ENCODE data around the gene RAB3GAP1.
"Not testable (repeated sequence)": the region's sequence is repeated elsewhere in the genome, so short reads cannot be mapped to it uniquely, and the experiment has no call there.

RAB3GAP1 gene

DNA sequence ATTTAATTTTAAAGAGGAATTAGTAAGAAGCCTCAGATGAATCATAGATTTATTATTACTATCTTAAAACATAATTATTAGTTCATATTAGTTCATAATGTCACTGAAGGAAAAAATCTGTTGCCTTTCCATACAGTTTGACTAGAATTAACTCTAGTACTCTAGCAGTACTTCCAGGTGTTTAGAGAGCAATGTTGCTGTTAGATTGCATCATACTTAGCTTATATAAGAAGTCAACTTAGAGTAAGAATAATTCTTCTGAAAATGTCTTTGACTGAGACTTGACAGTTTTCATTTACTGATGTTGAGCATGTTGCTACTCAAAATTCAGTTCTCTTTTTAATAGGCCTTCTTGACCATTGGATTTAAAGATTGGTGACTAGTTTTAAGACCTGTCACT, 4.7 kb downstream of the RAB3GAP1 start:
- no peak for DNase-seq

DNA sequence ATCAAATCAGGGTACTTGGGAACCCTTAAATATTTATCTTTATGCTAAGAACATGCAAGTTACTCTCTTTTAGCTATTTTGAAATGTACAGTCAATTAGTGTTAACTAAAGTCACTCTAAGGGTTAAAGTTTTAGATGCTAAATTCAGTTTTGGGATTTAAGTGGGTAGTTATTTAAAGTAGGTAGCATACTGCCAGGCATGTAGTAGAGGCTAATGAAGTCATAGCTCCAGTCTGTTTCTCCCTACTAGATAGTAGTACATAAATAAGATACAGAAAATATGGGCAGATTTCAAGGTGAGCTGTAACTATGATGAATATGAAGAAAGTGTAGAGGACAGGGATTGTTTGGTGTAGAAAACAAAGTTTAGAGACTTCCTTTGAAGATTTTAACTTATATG, 7.5 kb downstream of the RAB3GAP1 start:
- DNase-seq = no peak

DNA sequence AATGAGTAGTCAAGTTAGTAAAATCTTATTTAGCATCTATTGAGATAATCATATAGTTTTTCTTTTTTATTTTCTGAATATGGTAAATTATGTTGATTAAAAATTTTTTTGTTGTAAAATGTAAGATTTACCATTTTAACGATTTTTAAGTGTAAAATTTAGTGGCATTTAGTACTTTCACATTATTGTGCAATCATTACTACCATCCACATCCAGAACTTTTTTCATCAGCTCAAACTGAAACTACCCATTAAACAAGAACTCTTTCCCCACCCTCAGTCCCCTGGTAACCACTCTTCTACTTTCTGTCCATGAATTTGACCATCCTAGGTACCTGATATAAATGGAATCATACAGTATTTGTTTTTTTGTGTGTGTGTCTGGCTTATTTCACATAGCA, 11.1 kb downstream of the RAB3GAP1 start:
- DNase-seq = no peak

DNA sequence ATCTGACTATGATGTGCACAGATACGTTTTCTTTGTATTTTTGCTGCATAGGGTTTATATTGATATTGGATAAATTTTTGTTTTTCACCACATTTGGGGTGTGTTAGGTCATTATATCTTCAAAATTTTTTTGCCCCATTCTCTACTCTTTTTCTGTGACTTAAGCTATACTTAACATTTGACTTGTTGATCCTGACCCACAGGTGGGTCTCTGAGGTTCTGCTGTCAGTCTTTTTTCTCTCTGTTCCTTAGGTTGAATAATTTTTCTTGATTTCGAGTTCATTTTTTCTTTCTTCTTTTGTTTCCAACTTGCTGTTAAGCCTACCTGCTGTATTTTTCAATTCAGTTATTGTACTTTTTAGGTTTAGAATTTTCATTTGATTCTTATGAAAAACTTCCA, 12.1 kb downstream of the RAB3GAP1 start:
- no peak for DNase-seq

DNA sequence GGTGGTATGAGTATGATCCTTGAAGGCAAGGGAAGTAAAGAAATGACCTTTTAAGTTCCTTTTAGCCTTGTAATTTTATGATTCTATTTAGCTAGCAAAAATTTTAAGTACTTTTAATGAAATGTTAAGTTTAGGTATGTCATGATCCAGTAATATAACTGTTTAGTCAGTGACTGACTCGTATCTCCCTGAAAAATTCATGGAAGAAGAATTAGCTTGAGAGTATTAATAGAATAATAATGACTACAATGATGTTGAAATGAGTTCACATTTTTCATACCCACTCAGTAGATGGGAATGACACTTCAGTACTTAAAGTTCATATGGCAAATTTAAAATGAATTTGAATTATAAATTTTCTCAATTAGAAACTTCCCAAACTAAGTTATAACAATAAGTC, 14.6 kb downstream of the RAB3GAP1 start:
- no peak for DNase-seq

DNA sequence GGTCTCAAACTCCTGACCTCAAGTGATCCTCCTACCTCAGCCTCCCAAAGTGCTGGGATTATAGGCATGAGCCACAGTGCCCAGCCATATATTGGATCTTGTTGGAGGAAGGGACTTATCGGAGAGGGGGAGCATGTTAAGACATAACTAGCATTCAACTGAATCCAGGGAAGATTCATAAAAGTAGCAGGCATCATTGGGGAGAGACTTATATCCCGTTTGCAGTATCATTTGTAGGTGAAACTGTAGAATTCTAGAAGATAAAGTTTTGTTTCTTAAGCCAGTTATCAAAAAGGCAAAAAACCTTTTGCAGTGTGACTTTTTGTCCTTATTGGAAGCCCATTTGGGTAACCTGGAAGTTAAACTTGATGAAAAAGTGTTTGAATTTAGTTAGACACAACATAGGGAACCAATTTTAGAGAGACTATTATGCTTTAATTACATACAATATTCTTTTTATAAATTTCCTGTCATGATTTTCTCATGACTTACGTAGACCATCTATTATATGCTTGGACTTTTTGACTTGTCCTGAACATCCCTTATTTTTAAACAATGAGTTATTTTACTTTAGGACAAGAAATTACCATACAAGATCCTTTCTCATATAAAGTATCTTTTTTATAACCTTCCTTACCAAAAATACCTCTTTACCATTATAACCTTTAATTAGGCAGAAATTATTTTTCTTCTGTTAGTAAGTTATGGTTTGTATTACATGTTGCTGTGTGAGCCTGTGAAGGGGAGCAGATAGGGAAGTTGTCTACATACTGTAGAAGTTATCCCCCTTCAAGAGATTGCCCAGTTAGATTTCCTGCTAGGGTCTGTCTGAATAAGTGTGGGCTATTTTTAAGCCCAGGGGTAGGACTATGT, 20.3 kb downstream of the RAB3GAP1 start:
- DNase-seq = no peak

DNA sequence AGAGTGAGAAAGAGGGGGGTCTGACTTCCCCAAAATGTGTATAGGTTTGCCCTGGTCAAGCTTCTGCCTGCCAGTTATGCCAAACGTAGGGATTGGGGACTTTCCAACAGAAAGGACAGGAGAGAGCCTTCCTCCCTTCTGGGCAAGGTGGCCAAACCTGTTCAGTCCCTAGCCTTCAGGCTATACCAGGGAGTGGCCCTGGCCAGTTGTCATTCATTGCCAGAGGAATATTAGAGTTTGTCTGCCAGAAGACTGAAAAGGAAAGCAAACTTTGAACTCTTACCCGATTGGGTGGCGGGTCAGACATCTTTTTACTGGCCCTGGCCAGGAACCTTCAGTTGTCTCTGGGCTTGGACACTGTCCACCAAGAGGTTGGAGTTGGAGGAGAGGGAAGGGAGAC, 22.1 kb downstream of the RAB3GAP1 start:
- DNase-seq = no peak

DNA sequence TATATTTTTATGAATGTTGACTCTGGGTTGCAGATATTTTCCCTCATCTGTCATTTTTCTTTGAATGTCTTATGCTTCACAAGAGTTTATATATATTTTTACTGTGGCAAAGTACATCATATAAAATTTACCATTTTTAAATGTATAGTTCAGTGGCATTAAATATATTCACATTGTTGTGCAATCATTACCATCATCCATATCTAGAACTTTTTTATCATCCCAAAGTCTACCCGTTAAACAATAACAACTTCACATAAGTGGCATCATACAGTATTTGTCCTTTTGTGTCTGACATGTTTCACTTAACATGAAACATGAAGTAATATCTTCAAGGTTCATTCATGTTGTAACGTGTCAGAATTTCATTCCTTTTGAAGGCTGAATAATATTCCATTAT, 24.5 kb downstream of the RAB3GAP1 start:
- DNase-seq = no peak

DNA sequence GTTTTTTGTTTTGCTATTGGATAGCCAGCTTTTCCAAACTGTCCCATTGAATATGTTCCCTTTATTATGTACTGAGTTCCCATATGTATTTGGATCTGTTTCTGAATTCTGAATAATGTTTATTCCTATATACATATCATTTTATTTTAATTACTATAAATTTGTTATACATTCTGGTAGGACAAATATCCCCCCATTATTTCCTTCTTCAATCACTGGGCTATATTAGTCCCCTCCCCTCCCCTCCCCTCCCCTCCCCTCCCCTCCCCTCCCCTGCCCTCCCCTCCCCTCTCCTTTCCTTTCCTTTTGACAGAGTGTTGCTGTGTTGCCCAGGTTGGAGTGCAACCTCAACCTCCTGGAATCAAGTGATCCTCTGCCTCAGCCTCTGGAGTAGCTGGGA, 26.3 kb downstream of the RAB3GAP1 start:
- no peak for DNase-seq

DNA sequence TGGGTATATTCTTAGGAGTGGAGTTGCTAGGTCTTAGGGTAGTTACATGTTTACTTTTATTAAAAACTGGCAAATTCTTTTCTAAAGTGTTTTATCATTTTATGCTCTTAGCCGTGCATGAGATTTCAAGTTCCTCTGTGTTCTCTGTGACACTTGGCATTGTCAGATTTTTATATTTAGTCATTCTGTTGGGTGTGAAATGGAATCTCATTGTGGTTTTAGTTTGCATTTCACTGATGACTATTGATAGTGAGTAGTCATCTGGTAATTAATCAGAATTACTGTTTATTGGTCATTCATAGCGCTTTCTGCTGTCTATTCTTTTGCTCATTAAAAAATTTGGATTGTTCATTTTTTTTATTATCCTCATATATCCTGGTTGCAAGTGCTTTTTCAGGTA, 34.1 kb downstream of the RAB3GAP1 start:
- no peak for DNase-seq

DNA sequence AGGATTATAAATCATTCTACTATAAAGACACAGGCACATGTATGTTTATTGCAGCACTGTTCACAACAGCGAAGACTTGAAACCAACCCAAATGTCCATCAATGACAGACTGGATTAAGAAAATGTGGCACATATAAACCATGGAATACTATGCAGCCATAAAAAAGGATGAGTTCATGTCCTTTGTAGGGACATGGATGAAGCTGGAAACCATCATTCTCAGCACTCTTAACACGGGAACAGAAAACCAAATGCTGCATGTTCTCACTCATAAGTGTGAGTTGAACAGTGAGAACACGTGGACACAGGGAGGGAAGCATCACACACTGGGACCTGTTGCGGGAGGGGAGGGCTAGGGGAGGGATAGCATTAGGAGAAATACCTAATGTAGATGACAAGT, 37.5 kb downstream of the RAB3GAP1 start:
- DNase-seq = not testable (repeated sequence)

DNA sequence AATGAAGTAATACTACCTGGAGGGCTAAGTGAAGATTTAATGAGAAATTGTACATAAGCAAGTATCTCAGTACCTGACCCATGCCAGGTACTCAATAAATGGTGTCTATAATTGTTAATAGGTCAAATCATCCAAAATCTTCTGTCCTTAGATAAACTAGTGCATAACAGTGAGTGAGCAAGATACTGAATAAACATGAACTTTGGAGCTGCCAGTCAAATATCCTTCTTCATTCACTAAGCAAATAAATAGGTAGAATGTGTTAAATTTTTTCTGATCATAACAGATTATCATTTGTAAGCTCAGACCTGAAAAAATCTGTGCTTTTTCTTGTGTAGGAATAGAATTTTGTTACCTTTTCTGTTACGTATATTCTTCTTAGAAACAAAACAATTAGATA, 39.6 kb downstream of the RAB3GAP1 start:
- no peak for DNase-seq

DNA sequence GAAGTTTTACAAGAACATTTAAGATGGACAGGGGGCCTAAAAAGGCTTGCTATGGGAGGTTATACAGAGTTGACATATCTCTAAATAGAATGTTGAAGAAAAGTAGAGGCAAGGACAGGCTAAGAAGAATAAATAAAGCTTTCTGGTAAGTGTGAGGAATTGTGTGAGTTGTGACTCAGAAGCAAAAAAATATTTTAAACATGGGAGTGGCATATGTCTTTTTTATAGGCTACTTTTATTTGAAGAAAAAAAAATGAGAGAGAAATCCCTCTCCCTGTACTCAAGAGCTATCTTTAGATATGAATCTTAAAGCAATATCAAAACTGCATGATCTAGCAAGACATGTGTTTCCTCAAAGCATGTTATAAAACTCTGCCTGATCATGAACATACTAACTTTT, 41.1 kb downstream of the RAB3GAP1 start:
- no peak for DNase-seq

DNA sequence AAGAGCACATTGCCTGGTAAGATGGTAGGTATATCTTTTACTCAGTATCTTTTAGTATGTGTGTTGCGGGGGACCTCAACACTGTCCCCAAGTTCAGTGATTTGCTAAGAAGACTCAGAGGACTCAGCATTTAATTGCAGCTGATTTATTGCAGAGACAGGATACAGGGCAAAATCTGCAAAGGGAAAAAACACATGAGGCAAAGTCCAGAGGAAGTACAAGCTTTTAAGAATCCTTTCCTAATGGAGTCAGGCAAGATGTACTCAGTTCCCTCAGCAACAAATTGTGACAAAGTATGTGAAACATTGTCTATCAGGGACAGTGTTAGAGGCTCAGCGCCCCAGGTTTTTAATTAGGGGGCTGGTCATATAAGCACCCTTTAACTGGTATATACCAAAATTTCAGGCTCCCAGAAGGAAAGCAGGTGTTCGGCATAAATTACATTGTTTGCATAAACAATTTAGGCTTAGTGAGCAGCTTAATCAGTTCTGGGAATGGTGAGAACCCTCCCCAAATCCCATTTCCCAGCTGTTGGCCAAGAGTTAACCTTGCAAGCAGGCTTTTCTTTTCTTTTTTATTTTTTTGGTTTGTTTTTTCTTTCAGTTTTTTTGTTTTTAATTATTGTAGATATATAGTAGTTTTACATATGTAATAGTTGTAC, 41.7 kb downstream of the RAB3GAP1 start:
- no peak for DNase-seq

DNA sequence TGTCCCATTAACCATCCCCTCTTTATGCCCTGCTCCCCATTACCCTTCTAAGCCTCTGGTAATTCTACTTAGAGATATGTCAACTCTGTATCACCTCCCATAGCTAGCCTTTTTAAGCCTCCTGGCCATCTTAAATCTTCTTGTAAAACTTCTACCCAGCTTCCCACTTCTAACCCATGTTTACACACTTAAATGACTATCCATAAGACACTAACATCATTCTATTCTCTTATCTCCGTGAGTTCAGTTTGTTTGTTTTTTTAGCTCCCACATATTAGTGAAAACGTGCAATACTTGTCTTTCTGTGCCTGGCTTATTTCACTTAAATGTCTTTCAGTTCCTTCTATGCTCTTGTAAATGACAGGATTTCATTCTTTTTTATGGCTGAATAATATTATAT, 42.4 kb downstream of the RAB3GAP1 start:
- DNase-seq = no peak

DNA sequence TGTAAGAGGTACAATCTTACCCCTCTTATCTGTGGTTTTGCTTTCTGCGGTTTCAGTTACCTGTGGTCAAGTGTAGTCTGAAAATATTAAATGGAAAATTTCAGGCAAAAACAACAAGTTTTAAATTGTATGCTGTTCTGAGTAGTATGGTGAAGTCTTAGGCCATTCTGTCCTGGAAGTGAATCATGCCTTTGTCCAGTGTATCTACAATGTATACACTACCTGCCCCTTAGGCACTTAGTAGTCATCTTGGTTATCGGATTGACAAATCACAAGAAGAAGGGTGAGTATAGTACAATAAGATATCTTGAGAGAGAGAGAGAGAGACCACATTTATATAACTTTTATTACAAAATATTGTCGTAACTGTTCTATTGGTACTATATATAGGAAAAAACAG, 43.5 kb downstream of the RAB3GAP1 start:
- no peak for DNase-seq

DNA sequence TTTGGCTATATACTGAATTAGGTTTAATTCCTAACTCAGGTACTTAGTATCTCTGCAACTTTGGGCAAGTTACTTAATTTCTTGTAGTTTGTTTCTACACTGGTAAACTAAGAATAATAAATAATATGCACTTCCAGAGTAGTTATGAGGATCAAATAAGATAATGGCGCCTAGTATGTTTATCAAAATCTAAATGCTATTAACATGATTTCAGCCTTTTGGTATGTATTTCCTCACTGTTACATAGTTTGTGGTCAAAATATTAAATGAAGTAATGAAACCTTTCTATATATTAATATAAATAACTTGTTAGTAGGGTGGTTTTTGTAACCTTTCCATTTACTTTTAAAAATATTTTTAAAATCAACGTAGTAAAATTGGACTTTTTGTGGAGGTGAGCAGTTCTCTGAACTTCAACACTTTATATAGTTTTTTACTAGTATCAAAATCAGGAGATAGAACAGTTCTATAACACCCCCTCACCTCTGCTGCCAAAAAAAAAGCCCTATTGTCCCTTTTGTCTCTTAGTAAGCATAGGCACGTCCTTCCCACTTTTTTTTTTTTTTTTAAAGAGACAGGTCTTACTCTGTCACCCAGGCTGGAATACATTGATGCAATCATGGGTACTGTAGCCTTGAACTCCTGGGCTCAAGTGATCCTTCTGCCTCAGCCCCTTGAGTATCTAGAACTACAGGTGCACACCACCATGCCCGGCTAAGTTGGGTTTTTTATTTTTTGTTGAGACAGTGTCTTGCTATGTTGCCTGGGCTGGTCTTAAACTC, 44.8 kb downstream of the RAB3GAP1 start:
- no peak for DNase-seq

DNA sequence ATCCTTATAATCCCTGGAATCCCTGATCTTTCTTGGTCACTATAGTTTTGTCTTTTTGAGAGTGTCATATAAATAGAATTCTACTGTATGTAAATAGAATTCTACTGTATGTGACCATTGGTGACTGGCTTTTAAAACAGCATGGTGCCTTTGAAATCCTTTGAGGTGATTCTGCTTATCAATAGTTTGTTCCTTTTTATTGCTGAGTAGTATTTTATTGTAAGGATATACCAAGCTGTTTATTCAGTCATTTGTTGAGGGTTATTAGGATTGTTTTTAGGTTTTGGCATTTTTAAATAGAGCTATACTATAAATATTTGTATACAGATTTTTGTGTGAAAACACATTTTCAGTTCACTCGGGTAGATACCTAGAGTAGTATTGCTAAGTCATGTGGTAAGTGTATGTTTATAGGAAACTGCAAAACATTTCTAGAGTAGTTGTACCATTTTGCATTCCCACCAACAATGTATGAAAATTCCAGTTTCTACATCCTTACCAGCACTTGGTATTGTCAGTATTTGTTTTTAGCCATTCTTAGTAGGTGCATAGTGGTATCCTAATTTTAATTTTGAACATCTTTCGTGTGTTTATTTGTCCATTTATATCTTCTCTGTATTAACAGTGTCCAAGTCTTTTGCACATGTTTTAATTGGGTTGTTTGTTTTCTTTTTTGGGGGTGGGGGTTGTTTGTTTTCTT, 45.6 kb downstream of the RAB3GAP1 start:
- no peak for DNase-seq

DNA sequence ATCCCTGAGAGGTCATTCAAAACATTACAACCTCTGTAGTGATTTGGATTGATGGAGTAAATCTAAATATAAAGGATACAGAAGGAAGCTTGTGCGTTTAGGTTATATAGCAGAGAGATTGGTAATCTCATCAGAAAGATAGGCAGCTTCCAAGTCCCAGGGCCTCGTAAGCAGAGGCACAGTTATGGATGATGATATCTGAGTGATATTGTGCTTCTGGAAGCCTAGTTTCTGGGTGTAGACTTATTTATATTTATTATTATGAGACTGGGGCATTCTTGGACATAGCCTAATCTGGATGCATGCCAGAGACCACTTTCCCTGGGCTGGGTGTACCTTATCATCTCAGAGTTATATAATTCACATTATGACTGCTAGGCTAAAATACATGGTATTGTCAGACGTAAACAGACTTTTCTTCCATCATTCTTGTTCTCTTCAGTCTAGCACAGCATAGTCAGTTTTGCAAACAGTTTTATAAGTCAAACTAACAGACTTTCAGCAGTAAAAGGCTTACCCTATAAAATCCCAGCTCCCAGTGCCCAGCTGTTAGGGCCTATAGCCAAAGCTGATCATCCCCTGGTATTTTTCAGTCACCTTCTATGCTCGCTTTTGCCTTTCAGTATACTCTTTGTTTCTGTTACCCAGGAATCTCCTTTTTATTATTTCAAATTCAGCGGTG, 47.9 kb downstream of the RAB3GAP1 start:
- no peak for DNase-seq

DNA sequence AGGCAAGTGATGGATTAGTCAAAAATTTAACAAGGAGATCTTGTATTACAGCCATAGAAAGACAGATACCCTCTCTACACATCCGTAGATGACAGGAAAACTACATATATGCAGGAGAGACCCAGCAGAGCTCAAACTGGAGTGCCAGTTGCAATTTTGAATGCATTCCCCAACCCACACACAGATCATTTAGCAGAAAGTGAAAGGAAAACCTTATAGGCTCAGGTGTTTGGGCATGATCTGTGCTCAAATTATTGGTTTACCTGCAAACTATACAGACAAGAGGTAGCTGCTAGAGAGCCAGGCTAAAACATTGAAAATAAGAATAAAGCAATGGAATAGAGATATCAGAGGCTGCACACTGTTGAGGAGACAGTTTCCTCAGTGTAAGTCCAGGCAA, 51.8 kb downstream of the RAB3GAP1 start:
- DNase-seq = no peak

DNA sequence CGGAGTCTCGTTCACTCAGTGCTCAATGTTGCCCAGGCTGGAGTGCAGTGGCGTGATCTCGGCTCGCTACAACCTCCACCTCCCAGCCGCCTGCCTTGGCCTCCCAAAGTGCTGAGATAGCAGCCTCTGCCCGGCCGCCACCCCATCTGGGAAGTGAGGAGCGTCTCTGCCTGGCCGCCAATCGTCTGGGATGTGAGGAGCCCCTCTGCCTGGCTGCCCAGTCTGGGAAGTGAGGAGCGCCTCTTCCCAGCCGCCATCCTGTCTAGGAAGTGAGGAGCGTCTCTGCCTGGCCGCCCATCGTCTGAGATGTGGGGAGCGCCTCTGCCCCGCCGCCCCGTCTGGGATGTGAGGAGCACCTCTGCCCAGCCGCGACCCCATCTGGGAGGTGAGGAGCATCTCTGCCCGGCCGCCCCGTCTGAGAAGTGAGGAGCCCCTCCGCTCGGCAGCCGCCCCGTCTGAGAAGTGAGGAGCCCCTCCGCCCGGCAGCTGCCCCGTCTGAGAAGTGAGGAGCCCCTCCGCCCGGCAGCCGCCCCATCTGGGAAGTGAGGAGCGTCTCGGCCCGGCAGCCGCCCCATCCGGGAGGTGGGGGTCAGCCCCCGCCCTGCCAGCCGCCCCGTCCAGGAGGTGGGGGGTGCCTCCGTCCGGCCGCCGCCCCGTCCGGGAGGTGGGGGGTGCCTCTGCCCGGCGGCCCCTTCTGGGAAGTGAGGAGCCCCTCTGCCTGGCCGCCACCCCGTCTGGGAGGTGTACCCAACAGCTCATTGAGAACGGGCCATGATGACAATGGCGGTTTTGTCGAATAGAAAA, 53.6 kb downstream of the RAB3GAP1 start:
- not testable (repeated sequence) for DNase-seq

DNA sequence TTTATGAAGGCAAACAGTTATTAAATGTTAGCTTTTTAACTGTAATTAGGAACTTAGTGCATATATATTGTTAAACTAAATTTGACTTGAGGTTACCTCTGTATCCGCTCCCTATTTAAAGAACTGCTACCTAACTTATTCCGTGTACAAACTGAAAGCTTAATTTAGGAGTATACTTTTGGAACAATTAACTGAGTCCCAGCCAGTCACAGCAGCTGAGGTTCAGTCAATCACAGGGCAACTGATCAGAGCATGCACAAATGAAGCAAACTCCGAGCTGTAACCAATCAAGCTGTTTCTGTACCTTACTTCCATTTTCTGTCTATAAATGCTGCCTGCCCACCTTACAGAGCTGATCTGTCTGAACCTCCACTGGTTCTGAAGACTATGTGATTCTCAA, 61.2 kb downstream of the RAB3GAP1 start:
- DNase-seq = no peak

All from NCI-H187 treated with DMSO at 0.1 percent for 48 hours (cell line).